Measurements from ENCODE around the gene KIF3C.

KIF3C gene

GRCh38 chr2:26010943-26011342 lies 28.6 kb upstream of the KIF3C start:
- H3K4me3 ChIP-seq (ENCODE audit: low read depth, low read length): no peak overlapping the region
- no peak for TF ChIP-seq MAX (IDR thresholded peaks at IDR 0.05; ENCODE audit: low read depth, low read length)
- TF ChIP-seq POLR2A (IDR thresholded peaks at IDR 0.05; ENCODE audit: extremely low read depth, insufficient read length): no peak
- no peak for TF ChIP-seq MYC (IDR thresholded peaks at IDR 0.05; ENCODE audit: low read depth, low read length)

GRCh38 chr2:26009567-26009963 lies 27.3 kb upstream of the KIF3C start:
- no peak for TF ChIP-seq MYC (IDR thresholded peaks at IDR 0.05; ENCODE audit: low read depth, low read length)
- TF ChIP-seq POLR2A (IDR thresholded peaks at IDR 0.05; ENCODE audit: extremely low read depth, insufficient read length): no peak
- TF ChIP-seq CTCF (IDR thresholded peaks at IDR 0.05; ENCODE audit: low read depth, low read length): no peak
- no peak overlapping the region for H3K4me3 ChIP-seq (ENCODE audit: low read depth, low read length)
- DNase-seq (ENCODE audit: low read depth): no peak

More at GRCh38 chr2:26010943-26011342, 28.6 kb upstream of the KIF3C start:
- DNase-seq (ENCODE audit: low read depth): no peak

GRCh38 chr2:26008851-26009566 lies 26.7 kb upstream of the KIF3C start:
- DNase-seq (ENCODE audit: low read depth): peak; percentile 99
- TF ChIP-seq MYC (IDR thresholded peaks at IDR 0.05; ENCODE audit: low read depth, low read length) (peak; percentile 38; the same call in 1 of the 2 replicates), CTCF (IDR thresholded peaks at IDR 0.05; ENCODE audit: low read depth, low read length) (no peak)
- H3K4me3 ChIP-seq (ENCODE audit: low read depth, low read length): no peak overlapping the region

- TF ChIP-seq MAX (IDR thresholded peaks at IDR 0.05; ENCODE audit: low read depth, low read length): no peak
- DNase-seq (ENCODE audit: low read depth): no peak
- H3K4me3 ChIP-seq (ENCODE audit: low read depth, low read length): no peak overlapping the region
Observed at GRCh38 chr2:26008095-26008494, 25.8 kb upstream of the KIF3C start.

GRCh38 chr2:26002632-26003310 lies 20.5 kb upstream of the KIF3C start:
- H3K4me3 ChIP-seq (ENCODE audit: low read depth, low read length): no peak overlapping the region
- no peak for DNase-seq (ENCODE audit: low read depth)
- no peak for TF ChIP-seq CTCF (IDR thresholded peaks at IDR 0.05; ENCODE audit: low read depth, low read length)
- no peak for TF ChIP-seq MAX (IDR thresholded peaks at IDR 0.05; ENCODE audit: low read depth, low read length)
- TF ChIP-seq MYC (IDR thresholded peaks at IDR 0.05; ENCODE audit: low read depth, low read length): no peak
- TF ChIP-seq POLR2A (IDR thresholded peaks at IDR 0.05; ENCODE audit: extremely low read depth, insufficient read length): no peak

GRCh38 chr2:26001743-26002351 lies 19.6 kb upstream of the KIF3C start:
- H3K4me3 ChIP-seq (ENCODE audit: low read depth, low read length): no peak overlapping the region
- no peak for DNase-seq (ENCODE audit: low read depth)
- no peak for TF ChIP-seq MAX (IDR thresholded peaks at IDR 0.05; ENCODE audit: low read depth, low read length)
- no peak for TF ChIP-seq CTCF (IDR thresholded peaks at IDR 0.05; ENCODE audit: low read depth, low read length)
- no peak for TF ChIP-seq MYC (IDR thresholded peaks at IDR 0.05; ENCODE audit: low read depth, low read length)
- TF ChIP-seq POLR2A (IDR thresholded peaks at IDR 0.05; ENCODE audit: extremely low read depth, insufficient read length): no peak
